ENCODE measurements around the gene DTX3L. TPM values are rescaled to one million over a fixed set of nuclear protein-coding genes. Genes with fewer than 3 reads are reported as not detected.
"Not testable (repeated sequence)": the region's sequence is repeated elsewhere in the genome, so short reads cannot be mapped to it uniquely, and the experiment has no call there.

The DTX3L gene
- total RNA-seq, 1 experiment from 2014 or later = 41.7 TPM

DNA sequence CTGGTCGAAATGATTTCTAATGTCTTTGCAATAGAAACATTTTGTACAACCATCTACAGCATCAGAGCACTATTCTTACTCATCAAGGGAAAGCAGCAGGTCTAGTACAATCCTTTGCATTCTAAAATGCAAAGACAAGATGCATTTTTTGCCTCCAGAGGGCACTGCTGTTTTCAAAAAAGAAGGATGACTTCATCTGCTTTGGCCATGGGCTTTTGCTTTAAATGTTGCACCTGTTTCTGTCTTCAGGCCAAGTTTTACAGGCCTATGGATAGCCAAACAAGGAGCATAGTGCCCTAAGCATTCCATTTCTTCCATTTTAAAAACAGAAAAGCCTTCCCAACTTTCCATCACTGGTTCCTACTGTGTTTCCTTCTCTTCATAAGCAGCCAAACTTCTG is 3.5 kb upstream of the DTX3L start:
- CTCF ChIA-PET = no interaction called here
- Histone ChIP-seq H3F3A (ENCODE audit: insufficient read depth, low read depth) (no peaks in the 10 kb centered on the region), H3K4me3 (no peak overlapping the region), H3K4me2 (no peak overlapping the region), H3K36me3 (ENCODE audit: low read depth) (no peaks in the 10 kb centered on the region), H2AFZ (no peak overlapping the region), H3K27ac (no peak overlapping the region), H3K27me3 (ENCODE audit: insufficient read depth, low read depth) (no peaks in the 10 kb centered on the region), H3K79me2 (ENCODE audit: low read depth) (peaks cover 6% of the 10 kb centered on the region; the same call in 1 of the 2 replicates), H3K9me3 (ENCODE audit: insufficient read depth, low read depth) (no peaks in the 10 kb centered on the region), H3K4me1 (replicated peaks; ENCODE audit: insufficient read depth) (peaks cover 14% of the 10 kb centered on the region; the same call in 1 of the 2 replicates), H3K9me2 (ENCODE audit: insufficient read depth) (no peaks in the 10 kb centered on the region), H4K20me1 (ENCODE audit: insufficient read depth) (no peaks in the 10 kb centered on the region)
- POLR2A ChIA-PET (ENCODE audit: unreplicated experiment) = no interaction called here
- DNase-seq = peak; percentile 36 to 61
- BruUV-seq (replicated peaks) = no TSS peak
- intact Hi-C loops (cut with micrococcal nuclease; ENCODE audit: unreplicated experiment) = loop anchor here (1.0 to 5.0 kb wide), 4 partner anchors 103 to 237 kb away; partner anchors contain the start of gene SLC49A4
- TF ChIP-seq CTCF (conservative IDR thresholded peaks at IDR 0.05) (peak; percentile 71), EZH2 (IDR thresholded peaks at IDR 0.05; ENCODE audit: low read depth) (no peak)

DNA sequence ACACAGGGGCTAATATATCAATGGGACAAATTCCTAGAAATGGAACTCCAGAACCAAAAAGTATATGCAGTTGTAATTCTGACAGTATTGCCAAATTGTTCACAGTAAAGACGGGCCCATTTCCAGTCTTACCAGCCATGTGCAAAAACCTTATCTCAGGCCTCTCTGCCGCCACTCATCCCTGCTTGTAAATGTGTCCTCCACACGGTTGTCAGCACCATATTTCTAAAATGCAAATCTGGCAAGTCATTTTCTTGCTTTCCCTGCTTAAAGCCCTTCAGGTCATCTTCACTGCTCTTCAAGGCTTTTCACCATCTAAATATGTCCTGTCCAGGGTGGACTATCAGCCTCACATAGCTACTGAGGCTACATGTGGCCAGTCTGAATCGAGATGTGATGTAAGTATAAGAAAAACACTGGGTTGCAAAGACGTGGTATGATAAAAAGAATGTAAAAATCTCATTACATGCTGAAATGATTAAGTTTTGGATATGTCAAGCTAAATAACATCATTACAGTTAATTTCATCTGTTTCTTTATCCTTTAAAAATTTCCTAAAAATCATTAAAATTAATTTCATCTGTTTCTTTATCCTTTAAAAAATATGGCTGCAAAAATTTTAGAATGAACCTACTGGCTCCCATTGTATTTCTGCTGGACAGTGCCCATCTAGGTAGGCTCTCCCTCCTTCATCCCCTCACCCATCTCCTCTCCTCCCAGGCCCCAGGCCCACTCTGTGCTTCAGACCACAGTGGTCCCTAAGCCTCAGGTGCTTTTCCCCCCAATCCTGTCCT is 1.0 kb upstream of the DTX3L start:
- TF ChIP-seq CTCF (conservative IDR thresholded peaks at IDR 0.05) = no peak
- TF ChIP-seq EZH2 (IDR thresholded peaks at IDR 0.05; ENCODE audit: low read depth) = no peak
- peaks cover 6% of the 10 kb centered on the region; the same call in 1 of the 2 replicates for H3K79me2 ChIP-seq (ENCODE audit: low read depth)
- H3K27ac ChIP-seq = peak overlapping the region; percentile 72; the same call in 1 of the 2 replicates
- H2AFZ ChIP-seq = peak overlapping the region; percentile 91
- no peaks in the 10 kb centered on the region for H3K9me2 ChIP-seq (ENCODE audit: insufficient read depth)
- intact Hi-C loops (cut with micrococcal nuclease; ENCODE audit: unreplicated experiment) = loop anchor here (2.0 to 5.0 kb wide), 3 partner anchors 106 to 466 kb away; partner anchors contain the start of gene SLC49A4
- no peaks in the 10 kb centered on the region for H3K9me3 ChIP-seq (ENCODE audit: insufficient read depth, low read depth)
- peak overlapping the region; percentile 99 for H3K4me2 ChIP-seq
- CTCF ChIA-PET = no interaction called here
- no peaks in the 10 kb centered on the region for H3K27me3 ChIP-seq (ENCODE audit: insufficient read depth, low read depth)
- H3K36me3 ChIP-seq (ENCODE audit: low read depth) = no peaks in the 10 kb centered on the region
- peak overlapping the region; percentile 85 for H3K4me3 ChIP-seq
- POLR2A ChIA-PET (ENCODE audit: unreplicated experiment) = no interaction called here
- no peaks in the 10 kb centered on the region for H4K20me1 ChIP-seq (ENCODE audit: insufficient read depth)
- H3F3A ChIP-seq (ENCODE audit: insufficient read depth, low read depth) = no peaks in the 10 kb centered on the region
- peaks cover 14% of the 10 kb centered on the region; the same call in 1 of the 2 replicates for H3K4me1 ChIP-seq (replicated peaks; ENCODE audit: insufficient read depth)
- no peak for DNase-seq
- no TSS peak for BruUV-seq (replicated peaks)

GRCh38 chr3:122563717-122564025 is 467 bp upstream of the DTX3L start:
- H3K27ac ChIP-seq = peak overlapping the region; percentile 72
- H3F3A ChIP-seq (ENCODE audit: insufficient read depth, low read depth) = 0 out of 2 replicates have a peak, but pooled peaks cover 4% of the 10 kb centered on the region
- H3K36me3 ChIP-seq (ENCODE audit: low read depth) = no peaks in the 10 kb centered on the region
- no peaks in the 10 kb centered on the region for H3K9me2 ChIP-seq (ENCODE audit: insufficient read depth)
- peaks cover 6% of the 10 kb centered on the region; the same call in 1 of the 2 replicates for H3K79me2 ChIP-seq (ENCODE audit: low read depth)
- ChIA-PET CTCF (interaction anchor here (1.1 kb wide), 1 partner anchor 116 kb away, joined by 6 read pairs; no protein-coding TSS in a partner anchor), POLR2A (ENCODE audit: unreplicated experiment) (interaction anchor here (0.6 to 1.1 kb wide), 3 partner anchors 67 to 329 kb away, joined by 3 to 8 read pairs (median 4); no protein-coding TSS in a partner anchor)
- intact Hi-C loops (cut with micrococcal nuclease; ENCODE audit: unreplicated experiment) = loop anchor here (2.0 to 5.0 kb wide), 3 partner anchors 106 to 465 kb away; partner anchors contain the start of gene SLC49A4
- no peaks in the 10 kb centered on the region for H4K20me1 ChIP-seq (ENCODE audit: insufficient read depth)
- H3K27me3 ChIP-seq (ENCODE audit: insufficient read depth, low read depth) = no peaks in the 10 kb centered on the region
- peaks cover 14% of the 10 kb centered on the region; the same call in 1 of the 2 replicates for H3K4me1 ChIP-seq (replicated peaks; ENCODE audit: insufficient read depth)
- peak overlapping the region; percentile 85 for H3K4me3 ChIP-seq
- H3K4me2 ChIP-seq = peak overlapping the region; percentile 99
- no peak for DNase-seq
- no peak for TF ChIP-seq EZH2 (IDR thresholded peaks at IDR 0.05; ENCODE audit: low read depth)
- TF ChIP-seq CTCF (conservative IDR thresholded peaks at IDR 0.05) = no peak
- BruUV-seq (replicated peaks) = TSS peak; percentile 64
- no peaks in the 10 kb centered on the region for H3K9me3 ChIP-seq (ENCODE audit: insufficient read depth, low read depth)
- H2AFZ ChIP-seq = peak overlapping the region; percentile 91

DNA sequence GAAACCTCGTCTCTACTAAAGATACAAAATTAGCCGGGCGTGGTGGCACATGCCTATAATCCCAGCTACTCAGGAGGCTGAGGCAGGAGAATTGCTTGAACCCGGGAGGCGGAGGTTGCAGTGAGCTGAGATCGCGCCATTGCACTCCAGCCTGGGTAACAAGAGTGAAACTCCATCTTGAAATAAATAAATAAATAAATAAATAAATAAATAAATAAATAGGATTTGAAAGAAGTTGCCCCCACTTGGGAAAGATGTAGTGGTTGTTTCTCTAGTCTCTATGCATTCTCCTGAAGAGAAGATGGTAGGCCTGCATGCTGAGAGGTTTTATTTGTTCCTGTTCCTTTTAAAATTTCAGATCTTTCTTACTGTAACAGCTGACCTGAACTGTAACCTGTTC is 4.0 kb downstream of the DTX3L start:
- peaks cover 23% of the 10 kb centered on the region for H3K4me1 ChIP-seq (replicated peaks; ENCODE audit: insufficient read depth)
- H3K27me3 ChIP-seq (ENCODE audit: insufficient read depth, low read depth); H3K79me2 ChIP-seq (ENCODE audit: low read depth); DNase-seq; BruUV-seq (replicated peaks); H3K9me3 ChIP-seq (ENCODE audit: insufficient read depth, low read depth); H3K4me2 ChIP-seq; POLR2A ChIA-PET (ENCODE audit: unreplicated experiment); H3K4me3 ChIP-seq; CTCF ChIA-PET; H3K9me2 ChIP-seq (ENCODE audit: insufficient read depth); H2AFZ ChIP-seq; H3K36me3 ChIP-seq (ENCODE audit: low read depth); H3K27ac ChIP-seq; intact Hi-C loops (cut with micrococcal nuclease; ENCODE audit: unreplicated experiment); H4K20me1 ChIP-seq (ENCODE audit: insufficient read depth): not testable (repeated sequence)
- H3F3A ChIP-seq (ENCODE audit: insufficient read depth, low read depth) = peaks cover 19% of the 10 kb centered on the region
